ENCODE data around the gene TET1. TPM values are rescaled to one million over a fixed set of nuclear protein-coding genes. Genes with fewer than 3 reads are reported as not detected.

The TET1 gene
- total and polyA plus RNA-seq, 2 of the 13 experiments (the other 11 are each of a cell fraction or from before 2014, with no cell fraction given), result 6.9 to 7.3 TPM

GRCh38 chr10:68720793-68721672 is 160.9 kb downstream of the TET1 start, which contains the start of gene CCAR1 (continued):
- TF ChIP-seq ZBTB33 (CRISPR knock-in tag; IDR thresholded peaks at IDR 0.05) (0 out of 2 replicates have a peak, but pooled peaks have one; percentile 18), ZNF772 (CRISPR knock-in tag; IDR thresholded peaks at IDR 0.05) (no peak; the same call in 1 of the 2 replicates), SNRNP70 (IDR thresholded peaks at IDR 0.05; ENCODE audit: low read depth, low read length) (no peak), SNAPC4 (CRISPR knock-in tag; IDR thresholded peaks at IDR 0.05) (no peak), ZNF205 (CRISPR knock-in tag; IDR thresholded peaks at IDR 0.05) (0 out of 2 replicates have a peak, but pooled peaks have one; percentile 15), ZFX (CRISPR knock-in tag; IDR thresholded peaks at IDR 0.05; ENCODE audit: low read depth) (peak; percentile 93), REST (IDR thresholded peaks at IDR 0.05; ENCODE audit: borderline replicate concordance in 1 of 2, low read depth in 1 of 2, low read length in 2 of 2) (0 out of 4 replicates have a peak, but pooled peaks of 1 of the 2 experiments have one; percentile 10), ATF1 (CRISPR knock-in tag; IDR thresholded peaks at IDR 0.05) (peak; percentile 67; the same call in 1 of the 2 replicates), ZNF230 (CRISPR knock-in tag; IDR thresholded peaks at IDR 0.05) (no peak), ATF7-NPFF (CRISPR knock-in tag; IDR thresholded peaks at IDR 0.05; ENCODE audit: low read depth) (peak; percentile 50; the same call in 1 of the 2 replicates), SRY (CRISPR knock-in tag; IDR thresholded peaks at IDR 0.05) (no peak), SKI (IDR thresholded peaks at IDR 0.05; ENCODE audit: partially characterized antibody) (no peak), NAIF1 (CRISPR knock-in tag; IDR thresholded peaks at IDR 0.05; ENCODE audit: borderline replicate concordance) (0 out of 2 replicates have a peak, but pooled peaks have one; percentile 66), MTA1 (CRISPR knock-in tag; IDR thresholded peaks at IDR 0.05; ENCODE audit: borderline replicate concordance) (0 out of 2 replicates have a peak, but pooled peaks have one; percentile 35), ZNF784 (CRISPR knock-in tag; IDR thresholded peaks at IDR 0.05; ENCODE audit: borderline replicate concordance) (no peak), XBP1 (CRISPR knock-in tag; IDR thresholded peaks at IDR 0.05) (no peak)

Data from HepG2 (cell line).